Activated CD4-positive, alpha-beta T cell treated with anti-CD3 and anti-CD28 coated beads, Interleukin-2, amount 50 U/mL, for 4 hours (primary cell): ENCODE data around the gene KCNS3.

Experiments used
- DNase-seq, 2 experiments: peaks; one replicate each; pipeline ENCODE4 v3.0.0-alpha.2; 2020

The KCNS3 gene, protein sequence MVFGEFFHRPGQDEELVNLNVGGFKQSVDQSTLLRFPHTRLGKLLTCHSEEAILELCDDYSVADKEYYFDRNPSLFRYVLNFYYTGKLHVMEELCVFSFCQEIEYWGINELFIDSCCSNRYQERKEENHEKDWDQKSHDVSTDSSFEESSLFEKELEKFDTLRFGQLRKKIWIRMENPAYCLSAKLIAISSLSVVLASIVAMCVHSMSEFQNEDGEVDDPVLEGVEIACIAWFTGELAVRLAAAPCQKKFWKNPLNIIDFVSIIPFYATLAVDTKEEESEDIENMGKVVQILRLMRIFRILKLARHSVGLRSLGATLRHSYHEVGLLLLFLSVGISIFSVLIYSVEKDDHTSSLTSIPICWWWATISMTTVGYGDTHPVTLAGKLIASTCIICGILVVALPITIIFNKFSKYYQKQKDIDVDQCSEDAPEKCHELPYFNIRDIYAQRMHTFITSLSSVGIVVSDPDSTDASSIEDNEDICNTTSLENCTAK

GRCh38 chr2:17878281-17879136 is at the start of gene KCNS3:
Gene KCNS3, plus strand, starts transcription at chr2:17878667. Its CDS starts 52,342 bp downstream, at chr2:17931009.
- DNase-seq = no peak

DNA sequence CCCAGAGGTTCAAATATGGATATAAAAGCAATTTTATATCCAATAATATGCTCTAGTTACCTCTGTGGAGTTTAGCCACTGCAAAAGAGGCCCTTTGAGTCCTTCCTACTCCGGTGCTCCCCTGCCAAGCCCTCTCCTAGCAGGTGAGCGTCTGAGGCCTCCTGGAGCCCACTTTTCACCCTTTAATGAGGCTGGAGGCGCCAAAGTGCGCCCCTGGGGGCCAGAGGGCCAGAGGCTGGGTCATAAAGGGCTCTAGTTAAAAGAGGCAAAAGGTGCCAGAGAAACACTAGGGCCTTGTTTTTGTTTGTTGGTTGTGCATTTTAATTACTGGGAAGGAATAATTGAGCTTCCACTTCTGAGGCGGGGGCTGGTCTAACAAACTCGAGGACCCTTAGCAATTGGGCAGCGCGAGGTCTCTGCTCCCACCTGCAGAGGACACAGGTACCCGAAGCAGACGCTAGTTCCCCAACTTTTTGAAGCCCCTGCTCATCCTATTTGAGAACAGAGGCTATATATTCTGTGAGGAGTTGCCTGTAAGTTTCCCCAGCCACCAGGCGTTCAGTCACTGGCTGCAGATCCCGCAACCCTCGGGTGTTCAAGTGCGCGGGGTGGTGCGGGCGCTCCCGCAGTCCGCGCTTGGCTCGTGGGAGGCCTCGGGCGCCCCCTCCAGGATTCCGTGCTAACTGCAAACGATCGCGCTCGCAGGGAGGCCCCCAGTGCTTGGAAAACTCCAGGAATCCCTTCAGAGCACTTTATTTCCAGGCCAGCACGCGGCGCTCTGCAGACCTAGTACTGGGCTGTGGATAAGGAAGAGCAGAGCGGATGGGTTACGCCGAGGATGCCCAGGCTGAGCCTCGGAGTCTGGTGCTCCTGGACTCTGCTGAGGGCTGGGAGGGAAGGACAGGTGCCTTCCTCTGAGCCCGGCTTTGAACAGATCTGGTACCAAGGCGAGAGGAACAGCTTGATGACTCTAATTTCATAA is 48.1 kb upstream of the KCNS3 start:
- DNase-seq = no peak

DNA sequence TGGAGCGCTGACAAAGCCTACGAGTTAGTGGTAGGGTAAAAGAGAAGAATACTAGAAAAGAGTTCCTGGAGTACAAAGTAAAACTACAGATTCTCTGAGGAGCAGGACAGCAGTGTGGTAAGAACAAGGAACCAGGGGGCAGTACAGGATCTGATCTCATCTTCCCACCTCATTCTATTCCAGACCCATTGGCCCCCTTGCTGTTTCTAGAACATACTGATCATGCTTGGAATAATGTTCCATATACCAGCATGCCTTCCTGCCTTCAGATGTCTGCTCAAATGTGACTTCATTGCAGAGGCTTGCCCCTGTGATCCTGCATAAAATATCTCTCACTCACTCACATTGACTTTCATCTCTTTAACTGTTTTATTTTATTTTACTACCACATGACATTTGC is 43.0 kb upstream of the KCNS3 start:
- DNase-seq = no peak

DNA sequence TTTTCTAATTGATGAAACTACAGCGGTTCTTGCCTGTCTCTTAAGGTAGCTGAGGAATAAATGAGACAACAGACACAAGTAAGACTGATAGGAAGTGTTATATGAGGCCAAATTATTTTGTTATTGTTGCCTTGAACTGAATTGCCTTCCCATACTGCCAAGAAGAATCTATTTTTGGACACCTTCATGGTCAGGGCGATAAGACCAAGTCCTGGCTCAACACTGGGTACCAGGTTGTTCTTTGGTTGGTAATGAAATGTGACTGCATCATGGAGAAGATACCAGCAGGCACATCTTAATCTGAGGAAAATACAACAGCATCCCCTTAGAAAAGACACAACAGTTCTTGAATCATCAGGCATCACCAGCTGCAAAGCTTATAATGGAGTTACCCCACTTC is 38.5 kb upstream of the KCNS3 start:
- DNase-seq = no peak

DNA sequence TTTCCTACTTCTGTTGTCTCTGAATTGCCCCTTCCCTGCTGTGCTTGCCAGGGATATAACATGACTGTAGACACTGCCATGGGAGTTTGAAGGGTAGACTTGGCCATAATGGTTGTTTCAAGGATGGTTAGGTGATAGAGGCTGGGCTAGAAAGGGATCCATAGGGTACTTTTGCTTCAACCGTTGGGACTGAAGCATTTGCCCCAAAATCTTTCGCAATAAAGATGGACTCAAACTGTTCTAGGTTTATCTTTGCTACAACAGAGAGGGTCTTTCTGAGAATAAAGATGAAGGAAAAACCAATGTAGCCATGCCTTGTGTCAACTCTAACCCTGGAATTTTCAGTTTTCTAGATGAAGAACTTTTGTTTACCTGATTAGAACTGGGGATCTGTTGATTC is 35.0 kb upstream of the KCNS3 start:
- no peak for DNase-seq

- no peak for DNase-seq
Measured at GRCh38 chr2:17845806-17846205, 32.7 kb upstream of the KCNS3 start.

- no peak for DNase-seq
Measured at GRCh38 chr2:17846676-17847075, 31.8 kb upstream of the KCNS3 start.

DNA sequence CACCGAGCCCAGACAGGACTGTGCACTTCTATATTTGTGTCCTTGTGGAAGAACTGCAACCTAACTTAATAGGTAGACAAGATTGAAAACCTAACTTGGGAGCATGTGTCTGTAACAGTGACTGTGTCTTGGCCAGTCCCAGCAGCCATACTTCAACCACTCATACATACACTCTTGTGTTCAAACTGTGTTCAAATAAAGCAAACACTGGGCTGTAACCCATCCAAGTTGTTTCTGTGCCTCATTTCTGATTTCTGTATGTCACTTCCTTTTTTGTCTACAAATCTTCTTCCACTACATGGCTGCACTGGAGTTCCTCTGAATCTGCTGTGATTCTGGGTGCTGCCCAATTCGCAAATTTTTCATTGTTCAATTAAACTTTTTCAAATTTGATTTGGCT is 31.2 kb upstream of the KCNS3 start:
- no peak for DNase-seq

DNA sequence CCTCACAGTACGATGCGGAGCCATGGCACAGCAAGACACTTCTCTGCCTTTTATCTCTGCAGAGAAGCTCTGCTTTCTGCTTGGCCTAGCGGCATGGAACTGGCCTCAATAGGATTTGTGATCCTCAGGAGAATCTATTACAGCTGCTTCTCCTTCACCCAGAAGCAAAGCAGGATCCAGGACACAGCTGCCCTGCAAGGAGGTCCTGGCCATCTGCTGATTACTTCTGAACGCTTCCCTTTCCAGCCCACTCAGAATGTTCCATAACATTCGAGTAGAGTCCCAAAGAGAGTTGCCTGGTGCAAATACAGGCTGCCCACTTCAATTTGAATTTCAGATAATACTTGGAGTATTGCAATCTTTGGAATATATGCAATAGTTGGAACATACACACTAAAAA is 29.2 kb upstream of the KCNS3 start:
- no peak for DNase-seq

DNA sequence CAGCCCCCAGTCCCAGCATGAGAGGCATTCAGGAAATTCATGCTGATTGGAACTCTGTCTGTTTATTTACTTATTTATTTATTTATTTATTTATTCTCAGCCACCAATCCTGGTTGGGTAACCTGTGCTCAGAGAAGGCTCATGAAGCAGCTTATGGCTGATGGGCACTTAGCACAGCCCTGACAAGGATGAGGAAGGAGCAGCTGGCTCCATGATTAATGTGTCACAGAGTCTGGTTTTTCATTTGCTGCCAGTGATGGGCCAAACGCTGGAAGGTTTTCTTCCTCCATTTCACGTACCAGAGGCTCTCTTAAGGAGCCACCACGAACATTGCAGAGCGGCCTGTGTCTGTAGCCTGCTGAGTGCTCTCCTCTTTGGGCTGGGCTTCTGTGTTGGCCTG is 28.3 kb upstream of the KCNS3 start:
- no peak for DNase-seq

GRCh38 chr2:17851731-17852585 is 26.5 kb upstream of the KCNS3 start:
- no peak for DNase-seq

DNA sequence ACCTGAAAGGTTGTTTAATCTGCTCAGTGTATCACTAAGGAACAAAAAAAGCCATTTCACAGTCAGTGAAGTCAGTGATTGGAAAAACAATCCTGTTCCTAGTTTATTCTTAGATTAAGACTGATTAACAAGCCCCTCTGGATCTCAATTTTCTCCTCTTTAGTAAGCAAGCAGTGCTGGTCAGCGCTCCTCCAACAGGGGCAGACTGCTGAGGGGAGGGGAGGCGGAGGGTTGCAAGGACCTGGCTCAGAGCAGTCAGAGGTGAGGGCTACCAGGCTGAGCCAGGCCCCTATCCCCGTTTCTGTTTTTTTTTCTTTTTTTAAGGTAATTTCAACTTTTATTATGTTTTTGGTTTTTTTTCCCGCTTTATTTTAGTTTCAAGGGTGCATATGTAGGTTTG is 24.7 kb upstream of the KCNS3 start:
- DNase-seq = no peak

DNA sequence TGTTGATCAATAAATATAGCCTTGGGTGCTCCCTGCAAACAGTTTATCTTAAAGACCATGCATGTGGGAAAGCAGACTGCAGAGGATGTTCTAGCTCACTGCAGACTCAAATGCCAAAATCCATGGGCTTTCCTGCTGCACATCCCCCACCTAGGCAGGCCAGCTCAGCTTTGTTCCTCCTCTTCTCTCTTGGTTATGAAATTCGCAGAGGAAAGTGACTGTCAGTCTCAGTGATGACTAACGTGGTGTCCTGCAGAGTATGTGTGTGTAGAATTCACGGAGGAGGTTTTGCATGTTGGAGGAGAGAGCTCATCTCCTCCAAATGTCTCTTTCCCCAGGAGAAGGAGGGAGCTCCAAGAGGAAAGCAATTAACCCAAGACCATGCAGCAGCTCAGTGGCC is 21.4 kb upstream of the KCNS3 start:
- DNase-seq = no peak

DNA sequence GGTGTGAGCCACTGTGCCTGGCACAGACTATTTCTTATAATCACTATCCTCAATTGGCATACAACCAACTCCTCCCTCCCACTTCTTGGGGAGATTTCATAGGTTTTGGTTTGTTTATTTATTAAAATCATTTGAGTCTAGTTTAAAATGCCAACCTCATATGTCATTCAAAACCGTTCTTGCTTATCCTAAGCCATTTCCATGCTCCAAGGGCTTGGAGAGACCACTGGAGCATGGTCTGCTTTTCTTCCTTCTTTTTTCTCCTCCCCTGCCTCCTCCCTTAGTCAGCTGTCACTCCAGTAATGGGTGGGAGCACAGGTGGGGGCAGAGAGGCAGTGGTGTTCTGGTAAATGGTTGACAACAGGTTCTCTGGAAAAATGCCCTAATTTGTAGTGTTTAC is 20.4 kb upstream of the KCNS3 start:
- no peak for DNase-seq

DNA sequence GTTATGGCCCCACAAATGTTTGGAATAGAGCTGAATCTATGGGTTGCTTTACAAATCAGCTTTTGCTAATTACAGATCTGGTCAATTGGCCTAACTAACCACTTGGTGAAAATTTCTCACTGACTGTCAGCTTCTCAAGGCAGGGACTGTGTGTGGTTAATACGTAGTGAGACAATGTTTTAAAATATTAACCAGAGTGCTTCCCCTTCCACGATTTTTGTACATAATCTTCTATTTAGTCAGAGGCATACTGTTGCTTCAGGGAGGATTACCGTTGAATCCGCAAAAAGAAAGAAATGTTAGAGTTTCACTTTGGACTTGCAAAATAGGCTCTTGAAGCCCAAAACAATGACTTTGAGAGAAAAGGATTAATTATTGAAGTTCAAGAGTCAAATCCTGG is 14.9 kb upstream of the KCNS3 start:
- no peak for DNase-seq

DNA sequence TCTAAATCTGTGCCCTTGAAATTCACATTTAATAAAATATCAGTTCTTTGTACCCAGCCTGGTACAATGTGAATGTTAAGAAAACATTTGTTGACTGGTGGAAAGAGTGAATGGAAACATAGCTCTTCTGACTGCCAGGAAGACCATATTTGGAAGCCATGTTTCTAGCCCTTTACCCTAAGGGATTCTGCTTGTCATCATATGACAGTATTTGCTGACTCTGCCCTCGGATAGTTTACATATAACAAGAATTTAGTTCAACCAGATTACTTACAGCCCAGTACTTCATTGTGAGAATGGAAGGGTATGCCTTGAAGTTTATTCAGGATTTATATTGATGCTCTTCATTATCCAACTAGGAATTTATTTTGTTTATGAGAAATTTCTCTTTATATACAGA is 13.8 kb upstream of the KCNS3 start:
- DNase-seq = no peak

GRCh38 chr2:17867133-17867532 is 11.3 kb upstream of the KCNS3 start:
- no peak for DNase-seq

DNA sequence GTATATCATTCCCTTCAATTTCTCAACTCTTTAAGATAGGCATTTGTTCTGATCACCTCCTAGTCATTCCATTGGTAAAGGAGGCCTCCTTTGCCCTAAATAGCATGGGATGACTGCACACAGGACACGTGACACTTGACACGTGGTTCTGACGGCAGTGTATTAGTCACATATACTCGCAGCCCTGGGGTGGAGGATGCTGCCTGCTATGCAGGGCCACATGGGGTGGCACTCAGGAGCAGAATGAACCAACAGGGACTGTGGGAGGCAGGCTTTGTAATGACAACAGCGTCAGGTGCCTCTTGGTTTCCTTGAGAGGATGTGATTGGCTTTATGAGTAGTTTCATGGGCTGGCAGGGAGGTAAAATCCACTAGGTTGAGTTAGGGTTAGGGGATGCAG is 9.3 kb upstream of the KCNS3 start:
- DNase-seq = no peak

DNA sequence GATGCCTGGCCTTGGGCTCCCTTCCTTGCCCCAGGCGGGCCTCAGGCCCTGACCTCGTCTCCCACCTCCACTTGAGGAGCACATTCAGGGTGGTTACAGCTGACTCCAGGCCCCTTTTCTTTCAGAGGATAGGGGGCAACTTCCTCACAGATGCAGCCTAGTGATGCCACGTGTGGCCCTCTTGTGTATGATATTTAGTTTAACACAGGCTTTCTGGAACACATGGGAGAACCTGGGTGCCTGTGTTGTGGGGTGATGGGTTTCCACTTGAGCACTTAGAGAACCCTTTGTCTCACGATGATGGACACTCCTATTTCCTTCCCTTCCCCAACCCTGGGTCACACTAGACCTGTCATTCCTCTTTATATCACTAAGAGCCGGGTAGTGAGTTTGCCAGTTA is 6.8 kb upstream of the KCNS3 start:
- DNase-seq = no peak

GRCh38 chr2:17873021-17873420 is 5.4 kb upstream of the KCNS3 start:
- no peak for DNase-seq

DNA sequence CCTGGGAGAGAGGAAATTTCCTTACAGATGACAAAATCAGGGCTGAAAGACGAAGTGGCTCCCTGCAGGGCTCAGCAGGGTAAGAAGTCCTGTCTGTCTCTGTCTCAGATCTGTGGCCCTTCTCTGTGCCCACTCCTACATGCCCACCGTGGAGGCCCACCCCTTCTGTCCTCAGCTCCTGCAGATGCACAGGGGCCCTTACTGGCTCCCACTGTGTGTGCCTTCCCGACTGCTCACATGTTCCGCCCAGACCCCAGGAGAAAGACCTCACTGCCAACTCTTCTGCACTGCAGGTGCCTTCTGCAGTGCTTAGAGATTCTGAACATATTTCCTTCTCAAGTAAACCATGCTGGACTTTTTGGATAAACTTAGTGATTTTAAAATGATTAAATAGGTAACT is 1.9 kb upstream of the KCNS3 start:
- DNase-seq = no peak

GRCh38 chr2:17877811-17878280 is 621 bp upstream of the KCNS3 start:
- no peak for DNase-seq
